Dendritic cell treated with granulocyte-macrophage colony-stimulating factor and Interleukin-4, amounts not matched to agents 40 ng/mL and 50 ng/mL, for 4 days (primary cell): ENCODE measurements around the gene IFRD1.
"Not testable (repeated sequence)": the region's sequence is repeated elsewhere in the genome, so short reads cannot be mapped to it uniquely, and the experiment has no call there.

Source experiments
- H3K27ac Mint-ChIP-seq: one replicate; pipeline ENCODE4 v1.8.0; 2022; ENCODE audit warnings: mild to moderate bottlenecking, mixed read lengths
- H3K27me3 Mint-ChIP-seq: one replicate; pipeline ENCODE4 v1.8.0; 2022; ENCODE audit warnings: mild to moderate bottlenecking, mixed read lengths
- H3K36me3 Mint-ChIP-seq: one replicate; pipeline ENCODE4 v1.8.0; 2022; ENCODE audit warnings: low read depth, mixed read lengths
- H3K4me1 Mint-ChIP-seq: one replicate; pipeline ENCODE4 v1.8.0; 2022; ENCODE audit warnings: low read depth, mixed read lengths
- H3K4me3 Mint-ChIP-seq: one replicate; pipeline ENCODE4 v1.8.0; 2022; ENCODE audit warnings: mild to moderate bottlenecking, moderate library complexity, mixed read lengths
- H3K9me3 Mint-ChIP-seq: one replicate; pipeline ENCODE4 v1.8.0; 2022; ENCODE audit warnings: mixed read lengths
- intact Hi-C: fragments of 100-400 bp; cut with micrococcal nuclease; formaldehyde crosslinking; loops from one replicate; pipeline ENCODE4 v1.15.0; 2022

Gene IFRD1

DNA sequence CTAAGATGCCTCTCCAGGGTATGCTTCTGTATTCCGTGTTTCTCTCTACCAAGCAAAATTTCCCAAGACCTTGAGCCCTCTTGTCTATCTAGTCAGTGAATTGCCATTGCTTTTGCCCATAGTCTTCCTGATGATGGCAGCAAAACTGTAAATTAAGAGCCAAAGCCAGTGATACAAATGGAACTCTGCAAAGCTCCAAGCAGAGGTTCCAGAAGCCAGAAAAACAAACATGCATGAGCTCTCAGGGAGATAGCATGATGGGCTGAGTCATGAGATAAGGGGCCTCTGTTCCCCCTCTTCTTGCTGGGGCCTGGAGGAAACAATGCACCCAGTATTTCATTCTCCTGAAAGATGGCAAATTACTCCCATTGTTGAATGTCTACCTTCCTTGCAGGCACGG is 55.2 kb downstream of the IFRD1 start:
- H3K9me3 Mint-ChIP-seq, result no peaks in the 10 kb centered on the region
- H3K27me3 Mint-ChIP-seq, result no peaks in the 10 kb centered on the region
- no peaks in the 10 kb centered on the region for H3K36me3 Mint-ChIP-seq
- no peak overlapping the region for H3K4me3 Mint-ChIP-seq
- intact Hi-C loops, result no loop called here
- peaks cover 30% of the 10 kb centered on the region for H3K4me1 Mint-ChIP-seq
- H3K27ac Mint-ChIP-seq, result no peak overlapping the region

DNA sequence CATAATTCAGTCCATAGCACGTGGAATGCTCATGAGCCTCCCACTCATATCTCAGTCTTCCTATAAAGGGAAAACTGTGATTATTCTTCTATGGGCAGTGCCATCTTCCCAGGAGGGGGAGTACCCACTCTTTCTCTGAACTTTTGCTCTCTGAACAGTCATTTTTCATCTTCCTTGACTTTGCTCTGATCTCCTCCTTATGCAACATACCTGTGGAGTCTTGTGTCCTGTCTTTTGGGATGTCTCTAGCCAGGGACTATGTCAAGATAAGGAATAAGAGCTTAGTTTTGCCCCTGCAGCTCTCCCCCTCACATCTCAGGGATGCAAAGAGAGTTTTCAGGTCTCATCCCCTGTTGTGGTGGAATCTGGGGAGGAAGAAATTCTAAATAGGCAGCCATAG is 58.1 kb downstream of the IFRD1 start:
- H3K27me3 Mint-ChIP-seq, result no peaks in the 10 kb centered on the region
- no peak overlapping the region for H3K4me3 Mint-ChIP-seq
- H3K36me3 Mint-ChIP-seq, result no peaks in the 10 kb centered on the region
- peaks cover 37% of the 10 kb centered on the region for H3K4me1 Mint-ChIP-seq
- intact Hi-C loops, result no loop called here
- H3K27ac Mint-ChIP-seq, result no peak overlapping the region
- H3K9me3 Mint-ChIP-seq, result no peaks in the 10 kb centered on the region

DNA sequence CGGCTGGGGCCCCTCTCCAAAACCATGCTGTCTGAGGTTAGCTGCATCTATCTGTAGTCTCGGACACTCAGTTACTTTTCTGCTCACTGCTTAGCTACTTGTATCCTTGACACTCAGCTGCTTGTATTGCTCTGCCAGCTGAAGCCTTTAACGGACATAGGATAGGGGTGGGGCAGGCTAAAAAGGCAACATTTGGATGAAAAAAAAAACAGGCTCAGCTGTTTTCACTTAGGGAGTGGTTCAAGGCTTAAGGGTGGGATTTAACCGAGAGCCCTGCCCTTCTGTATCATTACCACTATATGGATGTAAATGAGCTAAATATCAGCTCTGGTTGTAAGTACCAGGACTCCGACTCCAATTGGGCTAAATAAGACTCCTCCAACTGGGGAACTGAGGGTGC is 59.1 kb downstream of the IFRD1 start:
- Mint-ChIP-seq H3K27me3 (peaks cover 3% of the 10 kb centered on the region), H3K4me3 (no peak overlapping the region), H3K36me3 (no peaks in the 10 kb centered on the region), H3K4me1 (peaks cover 28% of the 10 kb centered on the region), H3K9me3 (no peaks in the 10 kb centered on the region), H3K27ac (peak overlapping the region; percentile 71)
- intact Hi-C loops, result no loop called here

GRCh38 chr7:112510001-112510742 is 59.9 kb downstream of the IFRD1 start:
- Mint-ChIP-seq H3K4me1 (peaks cover 24% of the 10 kb centered on the region), H3K36me3 (no peaks in the 10 kb centered on the region), H3K9me3 (no peaks in the 10 kb centered on the region), H3K27me3 (peaks cover 3% of the 10 kb centered on the region), H3K4me3 (no peak overlapping the region), H3K27ac (peak overlapping the region; percentile 71)
- intact Hi-C loops, result no loop called here

GRCh38 chr7:112510743-112511110 is 60.5 kb downstream of the IFRD1 start:
- Mint-ChIP-seq H3K4me3 (no peak overlapping the region), H3K4me1 (peaks cover 24% of the 10 kb centered on the region), H3K9me3 (no peaks in the 10 kb centered on the region), H3K36me3 (no peaks in the 10 kb centered on the region), H3K27ac (peak overlapping the region; percentile 71), H3K27me3 (peaks cover 4% of the 10 kb centered on the region)
- intact Hi-C loops, result no loop called here

DNA sequence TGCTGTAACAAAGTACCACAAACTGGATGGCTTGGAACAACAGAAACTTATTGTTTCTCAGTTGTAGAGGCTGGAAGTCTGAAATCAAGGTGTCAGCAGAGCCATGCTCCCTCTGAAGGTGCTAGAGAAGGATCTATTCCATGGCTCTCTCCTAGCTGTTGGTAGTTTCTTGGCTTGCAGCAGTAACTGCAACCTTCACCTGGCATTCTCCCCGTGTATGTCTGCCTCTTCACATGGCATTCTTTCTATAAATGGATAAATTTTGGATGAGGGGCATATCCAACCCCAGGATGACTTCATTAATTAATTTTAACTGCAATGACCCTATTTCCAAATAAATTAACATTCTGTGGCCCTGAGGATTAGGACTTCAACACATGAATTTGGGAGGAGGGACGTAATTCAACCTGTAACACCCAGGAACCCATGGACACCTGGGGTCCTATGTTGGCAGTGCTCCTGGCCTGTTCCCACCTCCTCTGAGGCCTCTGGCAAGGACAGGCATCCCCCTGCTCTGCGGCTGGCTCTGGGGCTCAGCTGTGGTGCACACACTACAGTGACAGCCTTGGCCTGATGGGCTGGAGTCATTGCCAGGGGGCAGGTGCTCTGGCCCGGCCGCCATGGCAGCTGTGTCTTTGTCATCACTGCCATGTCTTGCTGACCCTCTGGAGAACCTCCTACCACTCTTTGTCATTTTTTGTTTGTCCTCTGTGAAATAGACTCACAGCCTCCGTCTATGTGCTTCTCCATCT is 61.4 kb downstream of the IFRD1 start:
- H3K27ac Mint-ChIP-seq, result no peak overlapping the region
- H3K4me3 Mint-ChIP-seq, result no peak overlapping the region
- intact Hi-C loops, result no loop called here
- peaks cover 24% of the 10 kb centered on the region for H3K4me1 Mint-ChIP-seq
- peaks cover 7% of the 10 kb centered on the region for H3K27me3 Mint-ChIP-seq
- no peaks in the 10 kb centered on the region for H3K36me3 Mint-ChIP-seq
- no peaks in the 10 kb centered on the region for H3K9me3 Mint-ChIP-seq

- Mint-ChIP-seq H3K36me3 (no peaks in the 10 kb centered on the region), H3K9me3 (no peaks in the 10 kb centered on the region), H3K27ac (no peak overlapping the region), H3K27me3 (peaks cover 10% of the 10 kb centered on the region), H3K4me3 (no peak overlapping the region), H3K4me1 (peaks cover 24% of the 10 kb centered on the region)
- intact Hi-C loops, result no loop called here
Measured at GRCh38 chr7:112512451-112513210, 62.4 kb downstream of the IFRD1 start.

GRCh38 chr7:112515989-112516388 is 65.7 kb downstream of the IFRD1 start:
- peaks cover 10% of the 10 kb centered on the region for H3K4me1 Mint-ChIP-seq
- no peaks in the 10 kb centered on the region for H3K9me3 Mint-ChIP-seq
- intact Hi-C loops, result no loop called here
- no peaks in the 10 kb centered on the region for H3K36me3 Mint-ChIP-seq
- no peak overlapping the region for H3K4me3 Mint-ChIP-seq
- peaks cover 12% of the 10 kb centered on the region for H3K27me3 Mint-ChIP-seq
- H3K27ac Mint-ChIP-seq, result no peak overlapping the region

DNA sequence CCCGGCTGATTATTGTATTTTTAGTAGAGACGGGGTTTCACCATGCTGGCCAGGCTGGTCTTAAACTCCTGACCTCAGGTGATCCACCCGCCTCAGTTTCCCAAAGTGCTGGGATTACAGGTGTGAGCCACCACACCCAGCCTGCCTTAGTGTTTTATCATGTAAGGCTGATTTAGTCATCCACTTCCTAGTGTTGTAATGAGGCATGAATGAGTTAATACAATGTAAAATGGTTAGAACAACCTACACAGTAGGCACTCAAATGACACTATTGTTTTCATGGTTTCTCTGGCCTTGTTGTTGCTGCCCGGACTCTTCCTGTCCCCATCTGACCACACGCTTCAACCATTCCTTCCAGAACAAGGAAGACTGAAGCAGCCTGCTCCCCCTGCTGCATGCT is 66.2 kb downstream of the IFRD1 start:
- H3K27ac Mint-ChIP-seq, H3K4me3 Mint-ChIP-seq, intact Hi-C loops: not testable (repeated sequence)

GRCh38 chr7:112517487-112517886 is 67.2 kb downstream of the IFRD1 start:
- no peak overlapping the region for H3K4me3 Mint-ChIP-seq
- H3K27ac Mint-ChIP-seq, result no peak overlapping the region
- H3K9me3 Mint-ChIP-seq, result no peaks in the 10 kb centered on the region
- intact Hi-C loops, result no loop called here
- H3K36me3 Mint-ChIP-seq, result no peaks in the 10 kb centered on the region
- peaks cover under 1% of the 10 kb centered on the region for H3K4me1 Mint-ChIP-seq
- H3K27me3 Mint-ChIP-seq, result peaks cover 13% of the 10 kb centered on the region

More for the DNA sequence above, 66.2 kb downstream of the IFRD1 start:
- H3K9me3 Mint-ChIP-seq, H3K36me3 Mint-ChIP-seq, H3K4me1 Mint-ChIP-seq: not testable (repeated sequence)
- H3K27me3 Mint-ChIP-seq, result peaks cover 13% of the 10 kb centered on the region

- Mint-ChIP-seq H3K9me3 (no peaks in the 10 kb centered on the region), H3K36me3 (no peaks in the 10 kb centered on the region), H3K4me1 (no peaks in the 10 kb centered on the region), H3K4me3 (no peak overlapping the region), H3K27ac (no peak overlapping the region), H3K27me3 (peaks cover 9% of the 10 kb centered on the region)
- intact Hi-C loops, result no loop called here
Measured at GRCh38 chr7:112520787-112521186, 70.5 kb downstream of the IFRD1 start.

DNA sequence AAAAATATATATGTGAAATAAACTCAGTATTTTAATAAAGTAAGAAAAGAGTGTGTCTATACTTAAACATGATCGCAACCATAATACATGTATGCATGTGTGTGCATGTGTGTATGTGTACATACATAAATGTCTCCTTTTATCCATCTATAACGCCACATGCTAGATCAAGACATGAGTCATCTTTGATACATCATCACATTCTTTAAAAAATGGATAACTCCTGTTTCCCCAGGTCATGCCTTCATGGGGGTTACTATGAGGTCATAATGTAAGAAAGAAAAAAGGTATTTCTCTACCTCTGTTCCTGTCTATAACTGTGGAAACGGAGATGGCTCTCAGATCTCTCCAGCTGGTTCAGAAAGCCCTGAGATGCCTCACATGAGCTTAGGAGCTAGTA is 71.7 kb downstream of the IFRD1 start:
- intact Hi-C loops, result no loop called here
- Mint-ChIP-seq H3K4me3 (no peak overlapping the region), H3K9me3 (no peaks in the 10 kb centered on the region), H3K4me1 (no peaks in the 10 kb centered on the region), H3K36me3 (no peaks in the 10 kb centered on the region), H3K27ac (no peak overlapping the region), H3K27me3 (peaks cover 4% of the 10 kb centered on the region)

GRCh38 chr7:112523871-112524270 is 73.6 kb downstream of the IFRD1 start:
- Mint-ChIP-seq H3K27ac (no peak overlapping the region), H3K27me3 (peaks cover 5% of the 10 kb centered on the region), H3K4me1 (no peaks in the 10 kb centered on the region), H3K9me3 (no peaks in the 10 kb centered on the region), H3K4me3 (no peak overlapping the region), H3K36me3 (no peaks in the 10 kb centered on the region)
- intact Hi-C loops, result no loop called here
